ENCODE data around the gene TENT5C. TPM values are rescaled to one million over a fixed set of nuclear protein-coding genes. Genes with fewer than 3 reads are reported as not detected.

The TENT5C gene
- total RNA-seq, 4 donors from 2014 or later = 2.7 to 5.0 (median 3.4) TPM

DNA sequence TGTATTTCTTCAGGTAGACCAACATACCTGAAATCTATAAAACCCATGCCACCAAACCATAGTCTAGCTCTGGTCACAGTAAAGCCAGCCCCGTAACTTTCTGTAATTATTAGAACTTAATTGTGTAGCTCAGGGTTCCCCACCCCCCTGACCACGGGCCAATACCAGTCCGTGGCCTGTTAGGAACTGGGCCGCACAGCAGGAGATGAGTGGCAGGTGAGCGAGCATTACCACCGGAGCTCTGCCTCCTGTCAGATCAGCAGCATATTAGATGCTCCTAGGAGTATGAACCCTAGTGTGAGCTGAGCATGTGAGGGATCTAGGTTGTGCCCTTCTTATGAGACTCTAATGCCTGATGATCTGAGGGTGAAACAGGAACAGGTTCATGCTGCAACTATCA is 14.6 kb downstream of the TENT5C start:
- TF ChIP-seq, protein P1, sequence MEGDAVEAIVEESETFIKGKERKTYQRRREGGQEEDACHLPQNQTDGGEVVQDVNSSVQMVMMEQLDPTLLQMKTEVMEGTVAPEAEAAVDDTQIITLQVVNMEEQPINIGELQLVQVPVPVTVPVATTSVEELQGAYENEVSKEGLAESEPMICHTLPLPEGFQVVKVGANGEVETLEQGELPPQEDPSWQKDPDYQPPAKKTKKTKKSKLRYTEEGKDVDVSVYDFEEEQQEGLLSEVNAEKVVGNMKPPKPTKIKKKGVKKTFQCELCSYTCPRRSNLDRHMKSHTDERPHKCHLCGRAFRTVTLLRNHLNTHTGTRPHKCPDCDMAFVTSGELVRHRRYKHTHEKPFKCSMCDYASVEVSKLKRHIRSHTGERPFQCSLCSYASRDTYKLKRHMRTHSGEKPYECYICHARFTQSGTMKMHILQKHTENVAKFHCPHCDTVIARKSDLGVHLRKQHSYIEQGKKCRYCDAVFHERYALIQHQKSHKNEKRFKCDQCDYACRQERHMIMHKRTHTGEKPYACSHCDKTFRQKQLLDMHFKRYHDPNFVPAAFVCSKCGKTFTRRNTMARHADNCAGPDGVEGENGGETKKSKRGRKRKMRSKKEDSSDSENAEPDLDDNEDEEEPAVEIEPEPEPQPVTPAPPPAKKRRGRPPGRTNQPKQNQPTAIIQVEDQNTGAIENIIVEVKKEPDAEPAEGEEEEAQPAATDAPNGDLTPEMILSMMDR (IDR thresholded peaks at IDR 0.05) = no peak
- TF ChIP-seq POLR2AphosphoS5 (IDR thresholded peaks at IDR 0.05) = no peak
- TF ChIP-seq EP300 (IDR thresholded peaks at IDR 0.05) = no peak
- no peak for TF ChIP-seq POLR2A (IDR thresholded peaks at IDR 0.05)
- no peaks in the 10 kb centered on the region for H3K27me3 ChIP-seq
- H3K9me3 ChIP-seq = no peaks in the 10 kb centered on the region
- 96% methylated on average over 4 of the region's 6 CpGs for WGBS
- peaks cover 2% of the 10 kb centered on the region for H3K36me3 ChIP-seq
- no peak overlapping the region for H3K27ac ChIP-seq
- no peak overlapping the region for H3K4me3 ChIP-seq
- no peaks in the 10 kb centered on the region for H3K4me1 ChIP-seq
- DNase-seq (ENCODE audit: low spot score in 2 of 2) = no peak

DNA sequence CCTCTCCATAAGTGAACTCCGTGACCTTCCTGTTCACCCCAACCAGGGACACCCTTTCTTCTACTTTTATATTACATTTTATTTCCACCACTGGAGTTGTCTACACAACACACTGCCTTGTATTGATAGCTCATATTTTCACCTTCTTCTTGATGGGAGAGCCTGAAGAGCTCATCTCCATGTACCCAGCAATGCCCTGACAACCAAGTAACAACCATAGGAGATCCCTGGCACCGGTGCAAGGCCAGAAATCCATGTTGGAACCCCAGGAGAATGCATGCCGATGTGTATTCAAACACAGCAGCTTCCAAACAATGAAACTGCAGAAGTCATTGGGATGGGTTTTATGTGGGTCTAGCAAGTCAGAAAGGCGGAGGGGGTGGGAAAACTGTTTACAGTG is 15.5 kb downstream of the TENT5C start:
- no peaks in the 10 kb centered on the region for H3K9me3 ChIP-seq
- peaks cover 2% of the 10 kb centered on the region for H3K36me3 ChIP-seq
- no peaks in the 10 kb centered on the region for H3K4me1 ChIP-seq
- H3K27ac ChIP-seq = no peak overlapping the region
- no peak for DNase-seq (ENCODE audit: low spot score in 2 of 2)
- no peaks in the 10 kb centered on the region for H3K27me3 ChIP-seq
- no peak overlapping the region for H3K4me3 ChIP-seq
- no peak for TF ChIP-seq POLR2AphosphoS5 (IDR thresholded peaks at IDR 0.05)
- TF ChIP-seq, protein P1 (IDR thresholded peaks at IDR 0.05) = no peak
- no peak for TF ChIP-seq POLR2A (IDR thresholded peaks at IDR 0.05)
- TF ChIP-seq EP300 (IDR thresholded peaks at IDR 0.05) = no peak
- WGBS = 92% methylated on average over 4 of the region's 4 CpGs

DNA sequence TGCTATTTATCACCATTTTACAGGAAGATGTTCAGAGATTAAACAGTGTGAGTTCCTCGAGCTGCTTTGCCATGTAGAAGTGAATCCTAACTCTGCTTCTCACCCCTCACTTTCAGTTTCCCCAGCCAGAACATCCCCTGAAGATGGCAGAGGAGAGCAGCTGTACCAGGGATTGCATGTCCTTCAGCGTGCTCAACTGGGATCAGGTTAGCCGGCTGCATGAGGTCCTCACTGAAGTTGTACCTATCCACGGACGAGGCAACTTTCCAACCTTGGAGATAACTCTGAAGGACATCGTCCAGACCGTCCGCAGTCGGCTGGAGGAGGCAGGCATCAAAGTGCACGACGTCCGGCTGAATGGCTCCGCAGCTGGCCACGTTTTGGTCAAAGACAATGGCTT is 16.9 kb downstream of the TENT5C start:
- no peak for DNase-seq (ENCODE audit: low spot score in 2 of 2)
- Histone ChIP-seq H3K4me3 (no peak overlapping the region), H3K9me3 (no peaks in the 10 kb centered on the region), H3K27me3 (no peaks in the 10 kb centered on the region), H3K27ac (no peak overlapping the region), H3K4me1 (no peaks in the 10 kb centered on the region), H3K36me3 (peaks cover 2% of the 10 kb centered on the region)
- 96% methylated on average over 14 of the region's 14 CpGs for WGBS
- no peak for TF ChIP-seq EP300 (IDR thresholded peaks at IDR 0.05)
- no peak for TF ChIP-seq POLR2AphosphoS5 (IDR thresholded peaks at IDR 0.05)
- TF ChIP-seq, protein P1 (IDR thresholded peaks at IDR 0.05) = no peak
- no peak for TF ChIP-seq POLR2A (IDR thresholded peaks at IDR 0.05)

DNA sequence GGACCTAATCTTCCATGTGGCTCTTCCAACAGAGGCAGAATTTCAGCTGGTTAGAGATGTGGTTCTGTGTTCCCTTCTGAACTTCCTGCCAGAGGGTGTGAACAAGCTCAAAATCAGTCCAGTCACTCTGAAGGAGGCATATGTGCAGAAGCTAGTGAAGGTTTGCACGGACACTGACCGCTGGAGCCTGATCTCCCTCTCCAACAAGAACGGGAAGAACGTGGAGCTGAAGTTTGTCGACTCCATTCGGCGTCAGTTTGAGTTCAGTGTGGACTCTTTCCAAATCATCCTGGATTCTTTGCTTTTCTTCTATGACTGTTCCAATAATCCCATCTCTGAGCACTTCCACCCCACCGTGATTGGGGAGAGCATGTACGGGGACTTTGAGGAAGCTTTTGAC is 17.3 kb downstream of the TENT5C start:
- Histone ChIP-seq H3K9me3 (no peaks in the 10 kb centered on the region), H3K4me3 (no peak overlapping the region), H3K36me3 (peaks cover 2% of the 10 kb centered on the region), H3K27ac (no peak overlapping the region), H3K27me3 (no peaks in the 10 kb centered on the region), H3K4me1 (no peaks in the 10 kb centered on the region)
- 91% methylated on average over 9 of the region's 9 CpGs for WGBS
- TF ChIP-seq POLR2A (IDR thresholded peaks at IDR 0.05) = no peak
- TF ChIP-seq EP300 (IDR thresholded peaks at IDR 0.05) = no peak
- TF ChIP-seq, protein P1 (IDR thresholded peaks at IDR 0.05) = no peak
- TF ChIP-seq POLR2AphosphoS5 (IDR thresholded peaks at IDR 0.05) = no peak
- no peak for DNase-seq (ENCODE audit: low spot score in 2 of 2)

DNA sequence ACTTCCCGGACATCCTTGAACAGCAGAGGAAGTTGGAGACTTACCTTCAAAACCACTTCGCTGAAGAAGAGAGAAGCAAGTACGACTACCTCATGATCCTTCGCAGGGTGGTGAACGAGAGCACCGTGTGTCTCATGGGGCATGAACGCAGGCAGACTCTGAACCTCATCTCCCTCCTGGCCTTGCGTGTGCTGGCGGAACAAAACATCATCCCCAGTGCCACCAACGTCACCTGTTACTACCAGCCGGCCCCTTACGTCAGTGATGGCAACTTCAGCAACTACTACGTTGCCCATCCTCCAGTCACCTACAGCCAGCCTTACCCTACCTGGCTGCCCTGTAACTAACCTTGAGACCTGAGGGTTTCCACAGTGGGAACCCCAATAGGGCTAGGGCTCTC is 17.9 kb downstream of the TENT5C start:
- Histone ChIP-seq H3K9me3 (no peaks in the 10 kb centered on the region), H3K36me3 (peaks cover 2% of the 10 kb centered on the region), H3K27ac (no peak overlapping the region), H3K4me3 (no peak overlapping the region), H3K27me3 (no peaks in the 10 kb centered on the region), H3K4me1 (no peaks in the 10 kb centered on the region)
- DNase-seq (ENCODE audit: low spot score in 2 of 2) = no peak
- WGBS = 94% methylated on average over 13 of the region's 13 CpGs
- no peak for TF ChIP-seq POLR2A (IDR thresholded peaks at IDR 0.05)
- TF ChIP-seq, protein P1 (IDR thresholded peaks at IDR 0.05) = no peak
- TF ChIP-seq EP300 (IDR thresholded peaks at IDR 0.05) = no peak
- no peak for TF ChIP-seq POLR2AphosphoS5 (IDR thresholded peaks at IDR 0.05)

Data from suprapubic skin (tissue), 4 donors.